WTC11 (cell line): ENCODE results near the gene DNAJC6. TPM values are rescaled to one million over a fixed set of nuclear protein-coding genes. Genes with fewer than 3 reads are reported as not detected.
A peak's percentile ranks its signal among the peaks of the same experiment; 100 is the strongest.

Experiments
- ATAC-seq: fragments of 200-7000 bp; cut with Tn5 transposase; 2 replicates; pipeline ENCODE4 v1.10.0; 2021; ENCODE audit warnings: mild to moderate bottlenecking, moderate library complexity
- CTCF ChIA-PET: fragments of 300-600 bp; sonication (Branson Sonifier 250); formaldehyde crosslinking; loops from one replicate; lab custom pipeline; 2021; ENCODE audit warnings: antibody characterized with exemption; lab: Charles Lee
- POLR2A ChIA-PET: fragments of 350-600 bp; sonication (Branson Sonifier 250); formaldehyde crosslinking; loops from one replicate; lab custom pipeline; 2021; ENCODE audit warnings: antibody characterized with exemption; lab: Charles Lee
- DNase-seq: peaks from one replicate; pipeline ENCODE4 v3.0.0; 2021; ENCODE audit warnings: low spot score
- H3K27ac Mint-ChIP-seq: 2 replicates; pipeline ENCODE4 v1.8.0; 2021; ENCODE audit warnings: mixed read lengths
- H3K27me3 Mint-ChIP-seq: 2 replicates; pipeline ENCODE4 v1.8.0; 2021; ENCODE audit warnings: low read depth, mild to moderate bottlenecking, moderate library complexity, mixed read lengths
- H3K36me3 Mint-ChIP-seq: 2 replicates; pipeline ENCODE4 v1.8.0; 2021; ENCODE audit warnings: mixed read lengths
- H3K4me1 Mint-ChIP-seq: 2 replicates; pipeline ENCODE4 v1.8.0; 2022; ENCODE audit warnings: mixed read lengths
- H3K4me3 Mint-ChIP-seq: 2 replicates; pipeline ENCODE4 v1.8.0; 2021; ENCODE audit warnings: mild to moderate bottlenecking, moderate library complexity, mixed read lengths
- H3K9me3 Mint-ChIP-seq: 2 replicates; pipeline ENCODE4 v1.8.0; 2021; ENCODE audit warnings: mixed read lengths
- AFF4 ChIP-seq: sonication (generic); formaldehyde crosslinking; IDR thresholded peaks from 2 replicates; pipeline ENCODE4 v1.8.1; 2023; ENCODE audit warnings: mild to moderate bottlenecking, missing genetic modification reagents, borderline replicate concordance
- CDX4 ChIP-seq: fragments of 250-450 bp; sonication (Bioruptor Pico); IDR thresholded peaks from 2 replicates; pipeline ENCODE4 v1.9.0; 2021; ENCODE audit warnings: moderate library complexity, mild to moderate bottlenecking, inconsistent platforms, borderline replicate concordance
- ERG ChIP-seq: fragments of 250-450 bp; sonication (Bioruptor Pico); IDR thresholded peaks from 2 replicates; pipeline ENCODE4 v1.8.0; 2021; ENCODE audit warnings: mild to moderate bottlenecking
- ESRRA ChIP-seq: sonication (generic); formaldehyde crosslinking; IDR thresholded peaks from 2 replicates; pipeline ENCODE4 v1.8.1; 2022; ENCODE audit warnings: mild to moderate bottlenecking, missing genetic modification reagents, borderline replicate concordance
- FOXK1 ChIP-seq: sonication (generic); formaldehyde crosslinking; IDR thresholded peaks from 2 replicates; pipeline ENCODE4 v1.8.0; 2022; ENCODE audit warnings: mild to moderate bottlenecking, moderate library complexity, missing genetic modification reagents
- GRHL2 ChIP-seq: fragments of 250-450 bp; sonication (Bioruptor Pico); IDR thresholded peaks from 2 replicates; pipeline ENCODE4 v1.8.0; 2022; ENCODE audit warnings: mild to moderate bottlenecking, moderate library complexity; ENCODE audit not compliant: insufficient replicate concordance, severe bottlenecking
- KAT7 ChIP-seq: sonication (generic); formaldehyde crosslinking; IDR thresholded peaks from 2 replicates; pipeline ENCODE4 v1.8.1; 2023; ENCODE audit warnings: missing genetic modification reagents, mild to moderate bottlenecking, borderline replicate concordance
- MAX ChIP-seq: sonication (generic); formaldehyde crosslinking; IDR thresholded peaks from 2 replicates; pipeline ENCODE4 v1.8.0; 2022; ENCODE audit warnings: mild to moderate bottlenecking, missing genetic modification reagents
- MXD4 ChIP-seq: fragments of 250-450 bp; sonication (Bioruptor Pico); IDR thresholded peaks from 2 replicates; pipeline ENCODE4 v1.8.0; 2021; ENCODE audit warnings: mild to moderate bottlenecking, moderate library complexity, borderline replicate concordance
- NFATC4 ChIP-seq: fragments of 250-450 bp; sonication (Bioruptor Pico); IDR thresholded peaks from 2 replicates; pipeline ENCODE4 v1.9.0; 2021; ENCODE audit warnings: mild to moderate bottlenecking
- NFE2L1 ChIP-seq: sonication (generic); formaldehyde crosslinking; IDR thresholded peaks from 2 replicates; pipeline ENCODE4 v1.8.1; 2023; ENCODE audit warnings: missing genetic modification reagents
- PRRX2 ChIP-seq: fragments of 250-450 bp; sonication (Bioruptor Pico); IDR thresholded peaks from 2 replicates; pipeline ENCODE4 v1.8.0; 2021; ENCODE audit warnings: mild to moderate bottlenecking
- SOX15 ChIP-seq: fragments of 250-450 bp; sonication (Bioruptor Pico); IDR thresholded peaks from 2 replicates; pipeline ENCODE4 v1.9.0; 2021; ENCODE audit warnings: mild to moderate bottlenecking
- TEAD1 ChIP-seq: sonication (generic); formaldehyde crosslinking; IDR thresholded peaks from 2 replicates; pipeline ENCODE4 v1.8.0; 2022; ENCODE audit warnings: mild to moderate bottlenecking, missing genetic modification reagents
- USF1 ChIP-seq: sonication (generic); formaldehyde crosslinking; IDR thresholded peaks from 2 replicates; pipeline ENCODE4 v1.8.0; 2022; ENCODE audit warnings: mild to moderate bottlenecking, missing genetic modification reagents
- ZNF138 ChIP-seq: sonication (generic); formaldehyde crosslinking; conservative IDR thresholded peaks from 2 replicates; pipeline ENCODE4 v1.8.1; 2022; ENCODE audit warnings: mild to moderate bottlenecking, moderate library complexity, missing genetic modification reagents
- ZNF219 ChIP-seq: sonication (generic); formaldehyde crosslinking; IDR thresholded peaks from 2 replicates; pipeline ENCODE4 v1.8.0; 2023; ENCODE audit warnings: missing genetic modification reagents, mild to moderate bottlenecking, borderline replicate concordance
- ZNF425 ChIP-seq: fragments of 250-450 bp; sonication (Bioruptor Pico); conservative IDR thresholded peaks from 2 replicates; pipeline ENCODE4 v1.9.0; 2021; ENCODE audit warnings: mild to moderate bottlenecking
- ZNF512 ChIP-seq: sonication (generic); formaldehyde crosslinking; IDR thresholded peaks from 2 replicates; pipeline ENCODE4 v1.8.1; 2022; ENCODE audit warnings: missing genetic modification reagents, borderline replicate concordance
- total RNA-seq: library from RNA; stranded (reverse); gene quantifications from 3 replicates; pipeline ENCODE4 v1.2.3, GENCODE V29; 2021

The DNAJC6 gene
- total RNA-seq, 1 experiment from 2014 or later: 9.1 TPM

- no peak for TF ChIP-seq ZNF425
- no peak for TF ChIP-seq MAX
- no peak for TF ChIP-seq NFE2L1 (CRISPR knock-in tag)
- no peak for TF ChIP-seq TEAD1 (CRISPR knock-in tag)
- TF ChIP-seq AFF4 (CRISPR knock-in tag): no peak
- no peak for TF ChIP-seq ZNF219 (CRISPR knock-in tag)
- TF ChIP-seq MXD4 (CRISPR knock-in tag): no peak
- TF ChIP-seq CDX4 (CRISPR knock-in tag): no peak
- TF ChIP-seq SOX15 (CRISPR knock-in tag): no peak
- no peak for TF ChIP-seq ERG (CRISPR knock-in tag)
- TF ChIP-seq USF1 (CRISPR knock-in tag): no peak
Observed at GRCh38 chr1:65457868-65458267, 148.5 kb downstream of the DNAJC6 start (continued).

- Mint-ChIP-seq H3K36me3 (peaks cover 19% of the 10 kb centered on the region), H3K27ac (peak overlapping the region; percentile 53; the same call in 1 of the 2 replicates), H3K9me3 (peaks cover 38% of the 10 kb centered on the region), H3K4me3 (no peak overlapping the region), H3K27me3 (no peaks in the 10 kb centered on the region; the same call in 1 of the 2 replicates), H3K4me1 (peaks cover 28% of the 10 kb centered on the region)
- TF ChIP-seq FOXK1: no peak
- TF ChIP-seq ZNF512 (CRISPR knock-in tag): no peak
- TF ChIP-seq PRRX2: no peak
- no peak for TF ChIP-seq MAX
- TF ChIP-seq ZNF425: no peak
- no peak for TF ChIP-seq ZNF138 (CRISPR knock-in tag)
- no peak for TF ChIP-seq KAT7 (CRISPR knock-in tag)
- TF ChIP-seq NFATC4 (CRISPR knock-in tag): no peak
- no peak for TF ChIP-seq GRHL2 (CRISPR knock-in tag)
- TF ChIP-seq ESRRA (CRISPR knock-in tag): no peak
- ATAC-seq (peak; percentile 43), DNase-seq (no peak)
- CTCF ChIA-PET: interaction anchor here (0.6 to 3.7 kb wide), 45 partner anchors 9 to 498 kb away, joined by 3 to 76 read pairs (median 4); partner anchors contain the start of genes DNAJC6, LEPR and LEPROT
- POLR2A ChIA-PET: interaction anchor here (0.8 to 1.1 kb wide), 2 partner anchors 28 to 39 kb away, joined by 3 read pairs; partner anchors contain the start of genes LEPR and LEPROT
Observed at GRCh38 chr1:65458730-65459396, 149.5 kb downstream of the DNAJC6 start.
